HCT116 (cell line): ENCODE data around the gene KCNC1. TPM values are rescaled to one million over a fixed set of nuclear protein-coding genes. Genes with fewer than 3 reads are reported as not detected.

ENCODE experiments used
- ATAC-seq: fragments of 200-7000 bp; cut with Tn5 transposase; 2 replicates; pipeline ENCODE4 v1.9.1; 2020; ENCODE audit warnings: mild to moderate bottlenecking, moderate library complexity
- BruUV-seq: library from RNA; stranded (reverse); fragments of 400-500 nt; replicated peaks from 2 replicates; lab custom pipeline; 2021; lab: Mats Ljungman, UMichigan
- CTCF ChIA-PET: fragments of 300-600 bp; sonication (Branson Sonifier 250); formaldehyde crosslinking; loops from one replicate; lab custom pipeline; 2021; ENCODE audit warnings: antibody characterized with exemption; lab: Charles Lee
- POLR2A ChIA-PET: fragments of 300-600, 350-600 bp; sonication (Branson Sonifier 250); formaldehyde crosslinking; loops from one replicate; lab custom pipeline; 2021; ENCODE audit warnings: antibody characterized with exemption; lab: Charles Lee
- RAD21 ChIA-PET, 2 experiments: fragments of 300-600 bp; sonication (Branson Sonifier 250); formaldehyde crosslinking; loops; one replicate each; lab custom pipeline; 2023; ENCODE audit warnings: low total read pairs in 2 of 2; ENCODE audit not compliant: uncharacterized antibody in 2 of 2, unreplicated experiment in 2 of 2, low non-redundant PET in 1 of 2; lab: Charles Lee
- DNase-seq: peaks from one replicate; pipeline ENCODE4 v3.0.0-alpha.2; 2010; ENCODE audit warnings: low read depth, low spot score
- H2AFZ ChIP-seq: fragments of 200-600 bp; shearing (Covaris generic), sonication (generic); 2 replicates; pipeline ENCODE4 v1.6.1; 2017; ENCODE audit warnings: low read depth, mixed run types, mixed read lengths, antibody characterized with exemption, low read length; ENCODE audit not compliant: poor library complexity, severe bottlenecking
- H3K27ac ChIP-seq: 2 replicates; pipeline ENCODE4 v1.5.1; 2012; ENCODE audit warnings: low read depth, low read length
- H3K27me3 ChIP-seq: fragments of 200-600 bp; sonication (generic); 2 replicates; pipeline ENCODE4 v1.6.1; 2016; ENCODE audit warnings: mixed run types, low read length, mixed read lengths; ENCODE audit not compliant: insufficient read depth
- H3K36me3 ChIP-seq, 2 experiments: fragments of 200-500 bp in 1 of 2; fragments of 200-600 bp in 1 of 2; sonication (Bioruptor generic) in 1 of 2; sonication (generic) in 1 of 2; 2 replicates each; pipeline versions ENCODE4 v1.5.1 to v1.6.1; 2014 to 2016; ENCODE audit warnings: low read length in 2 of 2, inconsistent platforms in 1 of 2, mixed read lengths in 1 of 2, mixed run types in 1 of 2; ENCODE audit not compliant: insufficient read depth in 2 of 2, control insufficient read depth in 1 of 2
- H3K4me1 ChIP-seq, 2 experiments: fragments of 200-600 bp in 1 of 2; sonication (generic) in 1 of 2; 2 replicates each; pipeline versions ENCODE4 v1.5.1 to v1.6.1; 2012 to 2017; ENCODE audit warnings: low read length in 2 of 2, inconsistent platforms in 1 of 2, mild to moderate bottlenecking in 1 of 2, mixed read lengths in 1 of 2, mixed run types in 1 of 2, moderate library complexity in 1 of 2; ENCODE audit not compliant: insufficient read depth in 2 of 2, control insufficient read depth in 1 of 2
- H3K4me2 ChIP-seq: fragments of 200-600 bp; sonication (generic); 2 replicates; pipeline ENCODE4 v1.6.1; 2017; ENCODE audit warnings: mixed run types, low read length, mixed read lengths
- H3K4me3 ChIP-seq, 2 experiments: fragments of 200-600 bp in 1 of 2; sonication (generic) in 1 of 2; replicated peaks in 1 of 2; 2 replicates each; pipeline ENCODE4 v1.5.1; 2011 to 2016; ENCODE audit warnings: low read length in 2 of 2, control low read depth in 1 of 2, low read depth in 1 of 2, mild to moderate bottlenecking in 1 of 2, mixed read lengths in 1 of 2, mixed run types in 1 of 2
- H3K79me2 ChIP-seq: fragments of 200-600 bp; sonication (generic); 2 replicates; pipeline ENCODE4 v1.6.1; 2017; ENCODE audit warnings: mild to moderate bottlenecking, mixed run types, low read length, moderate library complexity, mixed read lengths; ENCODE audit not compliant: insufficient read depth
- H3K9ac ChIP-seq: fragments of 200-600 bp; sonication (generic); 2 replicates; pipeline ENCODE4 v1.6.1; 2016; ENCODE audit warnings: low read length, mixed read lengths
- H3K9me2 ChIP-seq: fragments of 200-600 bp; sonication (generic), shearing (Covaris generic); 2 replicates; pipeline ENCODE4 v1.6.1; 2017; ENCODE audit warnings: mixed run types, mild to moderate bottlenecking, moderate library complexity; ENCODE audit not compliant: insufficient read depth
- H3K9me3 ChIP-seq, 2 experiments: fragments of 200-500 bp in 1 of 2; fragments of 200-600 bp in 1 of 2; sonication (Bioruptor generic) in 1 of 2; sonication (generic) in 1 of 2; 2 replicates each; pipeline ENCODE4 v1.6.1; 2014 to 2017; ENCODE audit warnings: low read length in 2 of 2, mixed read lengths in 2 of 2, inconsistent platforms in 1 of 2, low read depth in 1 of 2, mild to moderate bottlenecking in 1 of 2, mixed run types in 1 of 2, moderate library complexity in 1 of 2; ENCODE audit not compliant: control insufficient read depth in 1 of 2, insufficient read depth in 1 of 2
- H4K20me1 ChIP-seq: fragments of 200-600 bp; sonication (generic), shearing (Covaris generic); 2 replicates; pipeline ENCODE4 v1.6.1; 2017; ENCODE audit warnings: mixed run types, mild to moderate bottlenecking, moderate library complexity; ENCODE audit not compliant: insufficient read depth
- CBX3 ChIP-seq: IDR thresholded peaks from 2 replicates; pipeline ENCODE4 v1.6.1; 2012; ENCODE audit warnings: low read depth
- EGR1 ChIP-seq: IDR thresholded peaks from 2 replicates; pipeline ENCODE4 v1.6.1; 2012; ENCODE audit warnings: low read depth
- FOSL1 ChIP-seq: IDR thresholded peaks from 2 replicates; pipeline ENCODE4 v1.6.1; 2012; ENCODE audit warnings: low read depth
- JUND ChIP-seq: IDR thresholded peaks from 2 replicates; pipeline ENCODE4 v1.6.1; 2012
- MAX ChIP-seq: IDR thresholded peaks from 2 replicates; pipeline ENCODE4 v1.6.1; 2012
- POLR2A ChIP-seq: IDR thresholded peaks from 2 replicates; pipeline ENCODE4 v1.7.0; 2011; ENCODE audit warnings: borderline replicate concordance; ENCODE audit not compliant: insufficient read depth, insufficient read length; ENCODE audit errors: extremely low read depth
- REST ChIP-seq: IDR thresholded peaks from 2 replicates; pipeline ENCODE4 v1.6.1; 2012; ENCODE audit warnings: low read depth
- SIN3A ChIP-seq: IDR thresholded peaks from 2 replicates; pipeline ENCODE4 v1.6.1; 2012; ENCODE audit warnings: low read depth
- SP1 ChIP-seq: IDR thresholded peaks from 2 replicates; pipeline ENCODE4 v1.6.1; 2012; ENCODE audit warnings: low read depth
- intact Hi-C: fragments of 100-400 bp; cut with micrococcal nuclease; formaldehyde crosslinking; loops from 2 replicates; pipeline ENCODE4 v1.10.0; 2022
- total RNA-seq: library from RNA; stranded (reverse); gene quantifications from one replicate; pipeline ENCODE4 v1.2.1, GENCODE V29; 2021; ENCODE audit not compliant: unreplicated experiment

The KCNC1 gene
- total RNA-seq, 1 experiment from 2014 or later, result 0.12 TPM

GRCh38 chr11:17786824-17787525, 52.4 kb downstream of the KCNC1 start:
- DNase-seq (peak; percentile 57), ATAC-seq (peak; percentile 98)
- no peaks in the 10 kb centered on the region for H3K27me3 ChIP-seq
- RAD21 ChIA-PET, result no interaction called here
- BruUV-seq, result no TSS peak
- intact Hi-C loops, result no loop called here
- H3K27ac ChIP-seq, result no peak overlapping the region
- no peaks in the 10 kb centered on the region for H3K79me2 ChIP-seq
- POLR2A ChIA-PET, result no interaction called here
- CTCF ChIA-PET, result no interaction called here
- peak; percentile 34; the same call in 1 of the 2 replicates for TF ChIP-seq JUND
- TF ChIP-seq FOSL1, result peak; percentile 83
- no peak for TF ChIP-seq POLR2A
- TF ChIP-seq REST, result no peak
- TF ChIP-seq MAX, result peak; percentile 83
- TF ChIP-seq EGR1, result peak; percentile 62; the same call in 1 of the 2 replicates
- TF ChIP-seq SP1, result peak; percentile 56
- TF ChIP-seq CBX3, result no peak
- TF ChIP-seq SIN3A, result no peak
- no peaks in the 10 kb centered on the region for H3K36me3 ChIP-seq
- H3K9ac ChIP-seq, result peak overlapping the region; percentile 32; the same call in 1 of the 2 replicates
- peaks cover 8 to 28% of the 10 kb centered on the region in 2 experiments for H3K4me1 ChIP-seq
- peak overlapping the region in 1 of 2 experiments; percentile 12; a peak in 1 of 4 replicates for H3K4me3 ChIP-seq
- H2AFZ ChIP-seq, result no peak overlapping the region
- peak overlapping the region; percentile 52 for H3K4me2 ChIP-seq
- no peaks in the 10 kb centered on the region for H3K9me2 ChIP-seq
- H3K9me3 ChIP-seq, result no peaks in the 10 kb centered on the region
- H4K20me1 ChIP-seq, result no peaks in the 10 kb centered on the region
